Stimulated activated naive CD8-positive, alpha-beta T cell treated with anti-CD3 and anti-CD28 coated beads, Interleukin-15, Interleukin-2, amounts not matched to agents 100 U/mL and 50 U/mL, for 24 hours (primary cell): Measurements from ENCODE around the gene LMBR1.

Source experiments
- ATAC-seq: fragments of 150-1000 bp; cut with Tn5 transposase; one replicate; pipeline ENCODE4 v1.10.0; 2021
- DNase-seq: peaks from one replicate; pipeline ENCODE4 v3.0.0; 2021

The LMBR1 gene

GRCh38 chr7:156693627-156694026 lies 199.4 kb downstream of the LMBR1 start:
- no peak for DNase-seq
- ATAC-seq: no peak

GRCh38 chr7:156692849-156693248 lies 200.1 kb downstream of the LMBR1 start:
- no peak for ATAC-seq
- no peak for DNase-seq

GRCh38 chr7:156691764-156692163 lies 201.2 kb downstream of the LMBR1 start:
- ATAC-seq: no peak

GRCh38 chr7:156684661-156685060 lies 208.3 kb downstream of the LMBR1 start:
- DNase-seq (no peak), ATAC-seq (no peak)

More at GRCh38 chr7:156691764-156692163, 201.2 kb downstream of the LMBR1 start:
- no peak for DNase-seq

GRCh38 chr7:156684251-156684650 lies 208.7 kb downstream of the LMBR1 start:
- no peak for DNase-seq

GRCh38 chr7:156682928-156683327 lies 210.1 kb downstream of the LMBR1 start:
- DNase-seq: no peak
- no peak for ATAC-seq

More at GRCh38 chr7:156684251-156684650, 208.7 kb downstream of the LMBR1 start:
- no peak for ATAC-seq

GRCh38 chr7:156680281-156680680 lies 212.7 kb downstream of the LMBR1 start:
- ATAC-seq: no peak

GRCh38 chr7:156677374-156678054 lies 215.5 kb downstream of the LMBR1 start:
- ATAC-seq (no peak), DNase-seq (no peak)

More at GRCh38 chr7:156680281-156680680, 212.7 kb downstream of the LMBR1 start:
- no peak for DNase-seq

GRCh38 chr7:156676263-156676662 lies 216.7 kb downstream of the LMBR1 start:
- DNase-seq: no peak
- ATAC-seq: no peak

GRCh38 chr7:156675721-156676120 lies 217.3 kb downstream of the LMBR1 start:
- no peak for DNase-seq
- no peak for ATAC-seq

- DNase-seq (no peak), ATAC-seq (no peak)
Observed at GRCh38 chr7:156673902-156674301, 219.1 kb downstream of the LMBR1 start.

- DNase-seq (no peak), ATAC-seq (no peak)
Observed at GRCh38 chr7:156673454-156673853, 219.5 kb downstream of the LMBR1 start.

GRCh38 chr7:156669035-156669828 lies 223.8 kb downstream of the LMBR1 start:
- DNase-seq (no peak), ATAC-seq (no peak)

GRCh38 chr7:156668130-156668741 lies 224.7 kb downstream of the LMBR1 start:
- ATAC-seq (no peak), DNase-seq (no peak)

- DNase-seq (no peak), ATAC-seq (no peak)
Observed at GRCh38 chr7:156667110-156667426, 225.9 kb downstream of the LMBR1 start.

- DNase-seq: no peak
- peak; percentile 83 for ATAC-seq
Observed at GRCh38 chr7:156666368-156667109, 226.4 kb downstream of the LMBR1 start.

GRCh38 chr7:156665101-156665500 lies 227.9 kb downstream of the LMBR1 start:
- ATAC-seq (no peak), DNase-seq (no peak)

- ATAC-seq (no peak), DNase-seq (no peak)
Observed at GRCh38 chr7:156662277-156662676, 230.7 kb downstream of the LMBR1 start.

- DNase-seq (no peak), ATAC-seq (no peak)
Observed at GRCh38 chr7:156661637-156662036, 231.3 kb downstream of the LMBR1 start.

GRCh38 chr7:156659961-156660360 lies 233.0 kb downstream of the LMBR1 start:
- DNase-seq (no peak), ATAC-seq (no peak)

GRCh38 chr7:156659203-156659602 lies 233.8 kb downstream of the LMBR1 start:
- no peak for DNase-seq
- no peak for ATAC-seq

GRCh38 chr7:156657681-156658080 lies 235.3 kb downstream of the LMBR1 start:
- DNase-seq (no peak), ATAC-seq (no peak)

- DNase-seq (no peak), ATAC-seq (no peak)
Observed at GRCh38 chr7:156656598-156656997, 236.4 kb downstream of the LMBR1 start.
